ENCODE measurements around the gene TNRC6C.
"Not testable (repeated sequence)": the region's sequence is repeated elsewhere in the genome, so short reads cannot be mapped to it uniquely, and the experiment has no call there.

Gene TNRC6C

GRCh38 chr17:78075545-78075944 is 117.0 kb downstream of the TNRC6C start:
- H3K27ac ChIP-seq = no peak overlapping the region
- TF ChIP-seq ZFX (IDR thresholded peaks at IDR 0.05) (no peak), CTCF (conservative IDR thresholded peaks at IDR 0.05) (no peak)

DNA sequence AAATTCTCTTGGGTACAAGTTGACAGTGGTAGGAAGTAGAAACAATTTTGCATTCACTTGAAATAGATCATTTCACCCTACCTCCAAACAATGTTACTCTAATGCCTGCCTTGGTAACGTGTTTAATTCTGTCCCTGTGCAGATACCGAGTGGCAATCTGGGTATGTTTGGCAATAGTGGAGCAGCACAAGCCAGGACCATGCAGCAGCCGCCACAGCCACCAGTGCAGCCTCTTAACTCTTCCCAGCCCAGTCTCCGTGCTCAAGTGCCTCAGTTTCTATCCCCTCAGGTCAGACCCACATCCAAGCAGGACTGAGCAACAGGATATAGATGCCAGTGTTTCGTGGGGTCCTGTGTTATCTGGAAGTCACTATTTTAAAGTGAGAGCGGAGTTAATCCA is 120.8 kb downstream of the TNRC6C start:
- TF ChIP-seq CTCF (conservative IDR thresholded peaks at IDR 0.05) (no peak), ZFX (IDR thresholded peaks at IDR 0.05) (no peak)
- H3K27ac ChIP-seq = no peak overlapping the region

GRCh38 chr17:78081551-78081950 is 123.0 kb downstream of the TNRC6C start:
- no peak overlapping the region for H3K27ac ChIP-seq
- TF ChIP-seq ZFX (IDR thresholded peaks at IDR 0.05) (no peak), CTCF (conservative IDR thresholded peaks at IDR 0.05) (no peak)

GRCh38 chr17:78082355-78082872 is 123.9 kb downstream of the TNRC6C start:
- not testable (repeated sequence) for H3K27ac ChIP-seq

DNA sequence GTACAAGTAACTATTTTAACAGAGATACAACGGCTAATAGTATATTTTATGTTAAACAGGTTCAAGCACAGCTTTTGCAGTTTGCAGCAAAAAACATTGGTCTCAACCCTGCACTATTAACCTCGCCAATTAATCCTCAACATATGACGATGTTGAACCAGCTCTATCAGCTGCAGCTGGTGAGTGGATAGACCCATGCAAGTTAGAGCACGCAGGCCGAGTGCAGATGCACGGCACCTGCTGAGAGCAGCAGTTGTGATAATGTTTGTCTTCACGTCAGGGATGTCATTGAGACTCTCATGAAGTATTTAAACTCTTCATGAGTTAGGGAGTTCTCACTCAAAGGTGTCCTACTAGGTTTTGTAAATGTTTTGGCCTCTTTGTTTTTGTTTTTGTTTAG is 124.5 kb downstream of the TNRC6C start:
- no peak for TF ChIP-seq ZFX (IDR thresholded peaks at IDR 0.05)
- TF ChIP-seq CTCF (conservative IDR thresholded peaks at IDR 0.05) = no peak
- no peak overlapping the region for H3K27ac ChIP-seq

DNA sequence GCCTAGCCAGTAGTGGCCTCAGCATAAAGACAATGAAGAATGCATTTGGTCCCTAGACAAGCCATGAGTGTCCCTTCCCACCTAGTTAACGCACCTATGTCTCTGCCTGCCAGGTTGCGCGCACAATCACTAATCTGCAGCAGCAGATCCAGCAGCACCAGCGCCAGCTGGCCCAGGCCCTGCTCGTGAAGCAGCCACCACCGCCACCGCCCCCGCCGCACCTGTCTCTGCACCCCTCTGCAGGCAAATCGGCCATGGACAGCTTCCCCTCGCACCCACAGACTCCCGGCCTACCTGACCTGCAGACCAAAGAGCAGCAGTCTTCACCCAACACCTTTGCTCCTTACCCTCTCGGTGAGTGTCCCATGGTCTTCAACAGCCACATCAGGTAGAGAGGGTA is 128.2 kb downstream of the TNRC6C start:
- TF ChIP-seq CTCF (conservative IDR thresholded peaks at IDR 0.05) (no peak), ZFX (IDR thresholded peaks at IDR 0.05) (no peak)

DNA sequence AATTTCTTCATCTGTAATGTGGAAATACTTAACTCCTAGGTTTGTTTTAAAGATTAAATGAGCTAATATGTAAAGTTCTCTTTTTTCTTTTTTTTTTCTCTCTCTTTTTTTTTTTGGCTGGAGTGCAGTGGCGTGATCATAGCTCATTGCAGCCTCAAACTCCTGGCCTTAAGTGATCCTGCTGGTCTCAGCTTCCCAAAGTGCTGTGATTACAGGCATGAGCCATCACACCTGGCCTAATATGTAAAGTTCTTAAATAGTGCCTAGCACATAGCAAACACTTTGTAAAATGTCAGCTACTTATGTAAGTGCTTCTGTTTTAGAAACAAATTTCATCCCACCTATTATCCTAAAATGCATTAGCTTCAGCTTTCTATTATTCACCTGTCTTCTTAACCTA is 130.0 kb downstream of the TNRC6C start:
- TF ChIP-seq ZFX (IDR thresholded peaks at IDR 0.05) = no peak
- TF ChIP-seq CTCF (conservative IDR thresholded peaks at IDR 0.05) = no peak
- H3K27ac ChIP-seq = no peak overlapping the region

More for the DNA sequence above, 128.2 kb downstream of the TNRC6C start:
- no peak overlapping the region for H3K27ac ChIP-seq

DNA sequence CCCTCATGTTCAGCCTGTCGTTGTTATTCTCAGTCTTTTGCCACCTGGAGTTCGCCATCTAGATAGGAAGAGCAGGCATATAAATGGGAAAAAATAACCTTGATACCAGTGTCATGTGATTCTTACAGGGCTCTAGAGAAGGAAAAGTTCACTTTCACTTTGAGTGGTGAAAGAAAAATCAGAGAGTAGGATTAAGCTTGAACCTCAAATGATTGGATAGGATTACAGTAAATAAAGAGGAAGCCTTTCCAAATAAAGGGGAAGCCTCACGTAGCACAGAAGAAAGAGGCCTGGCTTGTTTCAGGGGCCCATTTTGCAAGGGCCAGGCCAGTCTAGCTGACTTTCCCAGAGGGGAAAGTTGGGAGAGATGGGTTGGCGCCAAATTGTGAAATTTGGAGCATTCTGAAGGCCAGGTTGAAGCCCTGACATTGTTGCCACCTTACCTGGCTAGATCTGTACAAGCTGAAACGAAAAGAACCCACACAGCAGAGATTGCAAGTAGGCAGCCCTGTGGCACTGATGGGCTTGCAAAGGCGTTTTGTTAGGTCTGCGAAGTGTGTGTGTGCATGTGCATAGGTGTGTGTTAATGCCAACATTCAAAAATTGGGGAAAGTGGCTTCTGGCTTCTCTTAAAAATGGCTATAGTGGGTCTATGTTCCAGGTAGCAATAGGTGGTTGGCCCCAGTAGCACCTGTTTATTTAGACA is 131.2 kb downstream of the TNRC6C start:
- H3K27ac ChIP-seq = no peak overlapping the region

More for the DNA sequence above, 131.2 kb downstream of the TNRC6C start:
- TF ChIP-seq ZFX (IDR thresholded peaks at IDR 0.05) = no peak
